COR-L47 (cell line): ENCODE data around the gene SERPINA1.

ENCODE experiments used
- DNase-seq: peaks from one replicate; lab custom pipeline; 2025; lab: John Stamatoyannopoulos, UW

The SERPINA1 gene

DNA sequence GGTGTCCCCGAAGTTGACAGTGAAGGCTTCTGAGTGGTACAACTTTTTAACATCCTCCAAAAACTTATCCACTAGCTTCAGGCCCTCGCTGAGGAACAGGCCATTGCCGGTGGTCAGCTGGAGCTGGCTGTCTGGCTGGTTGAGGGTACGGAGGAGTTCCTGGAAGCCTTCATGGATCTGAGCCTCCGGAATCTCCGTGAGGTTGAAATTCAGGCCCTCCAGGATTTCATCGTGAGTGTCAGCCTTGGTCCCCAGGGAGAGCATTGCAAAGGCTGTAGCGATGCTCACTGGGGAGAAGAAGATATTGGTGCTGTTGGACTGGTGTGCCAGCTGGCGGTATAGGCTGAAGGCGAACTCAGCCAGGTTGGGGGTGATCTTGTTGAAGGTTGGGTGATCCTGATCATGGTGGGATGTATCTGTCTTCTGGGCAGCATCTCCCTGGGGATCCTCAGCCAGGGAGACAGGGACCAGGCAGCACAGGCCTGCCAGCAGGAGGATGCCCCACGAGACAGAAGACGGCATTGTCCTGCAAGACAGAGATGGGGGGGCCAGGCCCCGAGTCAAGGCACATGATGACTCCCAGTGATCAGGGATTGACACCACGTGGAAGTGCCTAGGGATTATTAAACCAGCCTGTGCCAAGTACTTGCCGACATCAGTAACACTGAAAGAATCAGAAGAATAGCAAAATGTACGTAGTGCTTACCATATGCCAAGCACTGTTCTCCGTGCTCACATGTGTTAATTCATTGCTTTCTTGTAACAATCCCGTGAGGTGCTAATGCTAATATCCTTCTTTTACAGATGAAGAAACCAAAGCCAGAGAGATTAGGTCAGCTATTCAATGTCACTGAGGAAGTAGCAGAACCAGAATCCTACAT is 5.4 kb downstream of the SERPINA1 start:
- no peak for DNase-seq

DNA sequence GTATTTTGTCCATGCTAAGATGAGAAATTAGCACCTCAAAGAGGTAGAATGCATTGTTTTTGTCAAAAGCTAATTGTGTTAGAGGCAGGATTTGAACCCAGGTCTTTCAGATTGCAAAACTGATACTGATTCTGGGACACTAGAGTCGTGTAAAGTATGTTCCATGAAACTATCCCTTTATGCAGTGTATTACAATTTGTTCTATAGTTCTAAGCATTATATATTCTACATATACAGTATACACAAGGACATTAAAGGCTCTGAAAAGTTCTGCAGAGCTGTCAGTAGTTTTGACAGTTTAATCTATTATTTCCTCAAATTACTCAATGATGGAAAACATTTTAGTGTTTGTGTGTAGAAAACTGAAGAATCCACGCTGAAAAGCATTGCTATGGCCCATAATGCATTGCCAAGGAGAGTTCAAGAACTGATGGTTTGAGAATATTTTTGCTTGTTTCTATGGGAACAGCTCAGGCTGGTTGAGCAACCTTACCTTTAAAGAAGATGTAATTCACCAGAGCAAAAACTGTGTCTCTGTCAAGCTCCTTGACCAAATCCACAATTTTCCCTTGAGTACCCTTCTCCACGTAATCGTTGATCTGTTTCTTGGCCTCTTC is 6.2 kb downstream of the SERPINA1 start:
- DNase-seq, result no peak

DNA sequence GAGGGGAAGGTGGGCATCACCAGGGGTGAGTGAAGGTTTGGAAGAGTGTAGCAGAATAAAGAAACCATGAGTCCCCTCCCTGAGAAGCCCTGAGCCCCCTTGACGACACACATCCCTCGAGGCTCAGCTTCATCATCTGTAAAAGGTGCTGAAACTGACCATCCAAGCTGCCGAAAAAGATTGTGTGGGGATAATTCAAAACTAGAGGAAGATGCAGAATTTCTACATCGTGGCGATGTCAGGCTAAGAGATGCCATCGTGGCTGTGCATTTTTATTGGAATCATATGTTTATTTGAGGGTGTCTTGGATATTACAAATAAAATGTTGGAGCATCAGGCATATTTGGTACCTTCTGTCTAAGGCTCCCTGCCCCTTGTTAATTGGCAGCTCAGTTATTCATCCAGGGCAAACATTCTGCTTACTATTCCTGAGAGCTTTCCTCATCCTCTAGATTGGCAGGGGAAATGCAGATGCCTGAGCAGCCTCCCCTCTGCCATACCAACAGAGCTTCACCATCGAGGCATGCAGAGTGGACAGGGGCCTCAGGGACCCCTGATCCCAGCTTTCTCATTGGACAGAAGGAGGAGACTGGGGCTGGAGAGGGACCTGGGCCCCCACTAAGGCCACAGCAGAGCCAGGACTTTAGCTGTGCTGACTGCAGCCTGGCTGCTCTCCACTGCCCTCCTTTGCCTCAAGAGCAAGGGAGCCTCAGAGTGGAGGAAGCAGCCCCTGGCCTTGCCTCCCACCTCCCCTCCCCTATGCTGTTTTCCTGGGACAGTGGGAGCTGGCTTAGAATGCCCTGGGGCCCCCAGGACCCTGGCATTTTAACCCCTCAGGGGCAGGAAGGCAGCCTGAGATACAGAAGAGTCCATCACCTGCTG is 7.0 kb downstream of the SERPINA1 start:
- no peak for DNase-seq

DNA sequence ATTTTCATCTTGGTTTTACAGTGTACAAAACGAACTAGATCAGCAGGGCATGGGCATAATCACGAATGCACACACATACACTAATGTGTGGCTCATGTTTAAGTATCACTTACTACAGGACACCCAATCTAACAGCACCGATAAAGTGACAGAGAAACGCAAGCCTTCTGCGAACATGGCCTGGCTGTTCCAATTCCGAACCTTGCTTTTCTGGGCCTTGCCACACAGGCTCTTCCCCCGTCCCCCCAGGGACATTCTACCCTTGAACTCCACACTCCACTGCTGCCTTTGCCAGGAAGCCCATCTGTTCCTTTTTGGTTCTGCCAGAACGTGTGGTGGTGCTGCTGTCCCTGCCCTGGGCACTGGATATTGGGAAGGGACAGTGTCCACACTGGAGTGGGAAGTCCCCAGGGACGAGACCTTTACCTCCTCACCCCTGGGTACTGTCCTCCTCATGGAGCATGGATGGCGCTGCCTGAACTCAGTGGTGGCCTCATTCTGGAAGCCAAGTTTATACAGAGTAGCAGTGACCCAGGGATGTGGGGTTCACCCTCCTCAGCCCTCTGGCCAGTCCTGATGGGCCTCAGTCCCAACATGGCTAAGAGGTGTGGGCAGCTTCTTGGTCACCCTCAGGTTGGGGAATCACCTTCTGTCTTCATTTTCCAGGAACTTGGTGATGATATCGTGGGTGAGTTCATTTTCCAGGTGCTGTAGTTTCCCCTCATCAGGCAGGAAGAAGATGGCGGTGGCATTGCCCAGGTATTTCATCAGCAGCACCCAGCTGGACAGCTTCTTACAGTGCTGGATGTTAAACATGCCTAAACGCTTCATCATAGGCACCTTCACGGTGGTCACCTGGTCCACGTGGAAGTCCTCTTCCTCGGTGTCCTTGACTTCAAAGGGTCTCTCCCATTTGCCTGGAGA is 7.9 kb downstream of the SERPINA1 start:
- no peak for DNase-seq

DNA sequence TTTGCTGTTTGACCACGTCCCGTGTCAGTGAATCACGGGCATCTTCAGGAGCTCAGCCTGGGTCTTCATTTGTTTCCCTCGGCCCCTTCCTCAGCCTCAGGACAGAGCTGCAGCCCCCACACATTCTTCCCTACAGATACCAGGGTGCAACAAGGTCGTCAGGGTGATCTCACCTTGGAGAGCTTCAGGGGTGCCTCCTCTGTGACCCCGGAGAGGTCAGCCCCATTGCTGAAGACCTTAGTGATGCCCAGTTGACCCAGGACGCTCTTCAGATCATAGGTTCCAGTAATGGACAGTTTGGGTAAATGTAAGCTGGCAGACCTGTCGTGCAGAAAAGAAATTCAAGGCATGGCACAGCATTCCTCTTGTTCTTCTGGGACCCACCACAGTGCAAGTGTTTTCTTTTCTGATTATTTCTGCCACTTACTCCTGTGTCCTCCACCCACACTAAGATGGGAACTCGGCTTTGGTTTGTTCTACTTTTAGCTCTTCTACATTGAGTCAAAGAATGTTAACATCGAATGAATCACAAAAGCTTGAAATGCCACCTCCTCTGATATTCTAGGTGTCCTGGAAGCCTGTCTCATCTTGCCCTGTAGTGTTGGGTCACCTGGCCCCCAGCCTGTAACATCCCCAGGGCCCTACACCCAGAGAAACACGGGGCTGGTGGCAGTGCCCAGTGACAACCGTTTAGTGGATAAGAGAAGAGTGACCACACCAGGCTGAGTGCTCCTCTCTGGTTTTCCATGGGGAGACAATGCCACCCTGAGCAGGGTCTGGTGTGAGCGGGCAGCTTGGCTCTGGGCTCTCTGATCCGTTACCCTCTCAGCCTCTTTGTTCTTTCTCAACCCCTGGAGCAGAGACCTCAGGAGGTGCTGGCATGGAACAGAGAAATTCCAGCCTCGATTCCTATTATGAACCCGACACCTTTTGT is 8.8 kb downstream of the SERPINA1 start:
- no peak for DNase-seq

DNA sequence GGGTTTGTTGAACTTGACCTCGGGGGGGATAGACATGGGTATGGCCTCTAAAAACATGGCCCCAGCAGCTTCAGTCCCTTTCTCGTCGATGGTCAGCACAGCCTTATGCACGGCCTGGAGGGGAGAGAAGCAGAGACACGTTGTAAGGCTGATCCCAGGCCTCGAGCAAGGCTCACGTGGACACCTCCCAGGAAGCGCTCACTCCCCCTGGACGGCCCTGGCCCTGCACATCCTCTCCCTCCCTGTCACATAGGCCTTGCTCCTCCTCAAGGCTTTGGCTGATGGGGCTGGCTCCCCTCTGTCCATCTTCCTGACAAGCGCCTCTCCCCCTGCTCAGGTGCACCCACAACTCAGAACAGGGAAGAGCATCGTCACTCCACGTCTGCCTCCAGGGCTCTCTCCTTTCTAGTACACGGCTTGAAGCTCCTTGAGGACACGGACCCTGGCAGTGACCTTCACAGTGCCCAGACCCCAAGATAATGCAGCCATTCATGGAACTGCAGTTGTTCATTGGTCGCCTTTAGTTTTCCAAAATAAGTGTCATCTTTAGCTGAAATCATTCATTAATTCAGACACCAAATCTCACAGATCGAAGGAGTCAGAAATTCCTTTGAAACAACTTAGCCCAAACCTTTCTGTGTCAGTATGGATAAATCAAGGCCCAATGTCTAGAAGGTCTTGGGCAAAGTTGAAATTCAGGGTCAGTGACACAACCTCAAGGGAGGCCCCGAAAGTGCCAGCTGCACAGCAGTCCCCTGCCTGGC is 9.7 kb downstream of the SERPINA1 start:
- DNase-seq, result no peak

DNA sequence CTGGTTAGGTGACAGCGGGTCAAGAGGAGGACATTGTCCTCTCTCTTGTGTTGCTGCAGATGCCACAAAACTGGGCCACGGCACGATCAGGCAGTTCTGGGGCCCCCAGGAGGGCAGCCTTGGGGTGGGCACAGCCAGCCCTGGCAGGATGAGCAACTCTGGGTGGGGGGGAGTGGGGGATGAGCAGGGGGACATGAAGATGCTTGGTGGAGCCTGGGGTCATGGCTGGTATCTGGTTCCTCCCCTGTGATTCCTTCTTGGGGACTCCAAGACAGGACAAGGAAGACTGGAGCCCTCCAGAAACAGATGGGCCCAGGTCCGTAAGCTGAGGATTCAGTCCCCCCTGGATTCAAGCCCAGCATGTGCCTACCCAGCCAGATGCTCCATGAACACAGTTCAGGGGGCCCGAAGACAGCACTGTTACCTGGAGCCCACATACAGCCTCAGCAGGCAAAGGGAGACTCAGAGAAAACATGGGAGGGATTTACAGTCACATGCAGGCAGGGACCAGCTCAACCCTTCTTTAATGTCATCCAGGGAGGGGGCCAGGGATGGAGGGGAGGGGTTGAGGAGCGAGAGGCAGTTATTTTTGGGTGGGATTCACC is 10.4 kb downstream of the SERPINA1 start:
- DNase-seq, result no peak

DNA sequence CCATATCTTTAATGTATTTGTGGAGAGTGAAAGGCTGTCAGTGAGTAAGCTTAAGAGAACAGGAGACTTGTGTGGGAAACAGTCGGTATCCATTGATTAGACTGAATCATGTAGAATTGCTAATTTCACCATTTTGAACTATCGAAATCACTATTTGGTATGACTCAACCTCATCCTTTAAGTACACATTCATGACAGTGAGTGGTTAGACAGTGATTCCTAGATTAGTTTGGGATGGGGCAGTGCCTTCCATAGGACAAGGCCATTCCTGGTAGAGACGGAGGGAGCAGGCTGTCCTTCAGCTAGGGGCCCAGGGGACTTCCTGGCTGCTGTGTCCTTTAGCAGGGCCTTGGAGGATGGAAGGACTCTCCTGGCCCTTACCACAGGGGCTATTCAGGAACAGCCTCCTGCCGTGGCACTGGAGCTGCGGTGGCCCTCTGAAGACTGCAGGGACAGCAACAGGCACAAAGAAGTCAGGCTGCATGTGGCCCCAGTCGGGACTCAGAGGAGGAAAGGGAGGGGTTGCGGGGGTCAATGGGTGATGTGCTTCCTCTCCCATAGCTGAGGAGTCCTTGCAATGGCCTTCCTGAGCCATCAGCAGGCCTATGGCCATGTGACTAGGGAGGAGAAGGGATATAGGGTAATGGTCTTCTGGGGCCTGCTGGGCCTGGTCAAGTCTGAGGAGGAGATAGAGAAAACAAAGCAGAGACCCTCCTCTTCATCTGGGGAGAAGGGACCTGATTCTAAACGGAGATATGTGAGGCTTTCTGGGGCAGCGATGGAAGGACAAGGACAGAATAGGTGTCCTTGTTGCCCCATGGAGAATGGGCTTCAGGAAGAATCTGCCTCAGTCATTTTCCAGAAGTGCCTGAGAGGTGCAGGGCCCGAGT is 11.2 kb downstream of the SERPINA1 start:
- no peak for DNase-seq

DNA sequence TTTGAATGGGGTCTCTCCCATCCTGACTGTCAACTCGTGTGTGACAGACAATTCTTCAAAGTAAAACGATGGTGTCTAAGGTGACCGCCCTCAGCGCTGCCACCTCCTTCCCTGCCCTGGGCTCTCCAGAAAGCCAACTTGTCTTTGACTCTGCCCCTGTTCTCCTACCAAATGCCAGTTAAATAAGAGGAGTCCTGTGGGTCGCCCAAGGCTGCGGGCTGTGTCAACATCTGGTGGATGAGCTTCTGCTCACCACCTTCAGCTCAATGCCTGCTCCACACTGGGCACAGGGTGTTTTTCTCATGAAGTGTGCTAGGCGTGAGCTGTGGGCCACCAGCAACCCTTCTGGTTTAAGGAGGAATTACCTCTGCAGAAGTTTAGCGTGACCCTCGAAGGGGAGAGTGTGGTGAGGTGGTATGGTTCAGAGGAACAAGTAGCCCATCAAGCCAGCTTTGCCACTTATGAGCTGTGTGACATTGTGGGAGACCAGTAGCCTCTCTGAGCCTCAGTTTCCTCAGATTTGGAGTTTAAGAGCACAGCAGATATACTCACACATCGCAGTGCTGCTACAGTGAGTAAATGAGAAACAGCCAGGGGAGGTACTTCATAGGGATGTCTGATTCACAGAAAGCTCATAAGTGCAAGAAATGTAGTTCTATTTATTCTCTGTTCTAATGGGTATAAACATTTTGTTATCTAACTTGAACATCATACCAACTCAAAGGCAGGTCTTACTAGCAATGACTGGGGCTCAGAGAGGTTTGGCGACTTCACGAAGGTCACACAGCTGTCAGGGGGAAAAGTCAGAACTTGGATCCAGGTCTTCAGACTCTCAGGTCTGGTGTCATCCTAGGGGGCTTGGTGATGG is 12.1 kb downstream of the SERPINA1 start:
- no peak for DNase-seq

DNA sequence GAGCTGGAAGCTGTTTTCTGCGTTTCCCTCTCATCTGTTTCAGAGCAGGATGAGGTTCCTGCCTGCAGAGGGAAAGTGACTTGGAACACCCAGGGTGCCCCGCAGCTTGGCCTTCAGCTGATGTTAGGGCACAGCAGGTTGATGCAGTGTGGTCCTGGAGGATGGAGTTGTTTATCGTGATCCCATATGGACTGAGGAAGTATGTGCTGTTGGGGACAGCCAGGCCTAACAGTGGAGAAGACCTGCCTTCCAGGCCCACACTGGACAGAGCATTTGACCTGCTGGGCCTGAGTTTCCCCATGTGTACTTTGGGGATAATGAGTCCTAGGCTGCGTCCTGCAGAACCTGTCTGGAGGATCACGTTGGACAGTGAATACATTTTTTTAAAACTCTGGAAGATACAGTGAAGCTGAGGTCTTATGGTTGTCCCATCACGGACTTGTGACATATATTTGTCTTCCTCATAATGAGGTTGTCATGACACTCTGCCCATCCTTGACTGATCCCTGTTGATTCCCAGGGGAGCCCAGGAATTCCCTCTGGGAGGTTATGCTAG is 12.8 kb downstream of the SERPINA1 start:
- no peak for DNase-seq

DNA sequence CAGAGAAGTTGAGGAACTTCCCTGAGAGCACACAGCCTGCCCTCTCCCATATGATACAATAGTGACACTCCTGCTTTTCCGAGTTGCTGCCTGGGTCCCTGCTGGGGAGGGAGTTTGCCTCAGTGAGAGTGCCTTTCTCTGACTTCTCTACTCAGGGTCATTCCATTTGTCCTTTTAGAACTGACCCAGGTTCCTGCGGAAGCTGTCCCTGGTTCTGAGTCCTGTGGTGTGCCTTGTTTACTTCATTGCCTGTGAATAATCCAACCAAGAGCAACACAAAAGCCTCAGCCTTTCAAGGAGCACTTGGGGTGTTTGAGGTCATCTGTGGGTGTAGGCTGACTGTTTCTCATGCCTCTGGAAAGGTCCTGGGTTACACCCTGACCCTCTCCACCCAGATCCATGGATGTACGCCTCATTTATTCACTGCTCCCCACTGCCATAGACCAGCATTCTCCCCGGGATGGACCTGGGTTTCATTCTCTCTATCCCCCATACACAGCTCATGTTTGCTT is 13.6 kb downstream of the SERPINA1 start:
- no peak for DNase-seq

DNA sequence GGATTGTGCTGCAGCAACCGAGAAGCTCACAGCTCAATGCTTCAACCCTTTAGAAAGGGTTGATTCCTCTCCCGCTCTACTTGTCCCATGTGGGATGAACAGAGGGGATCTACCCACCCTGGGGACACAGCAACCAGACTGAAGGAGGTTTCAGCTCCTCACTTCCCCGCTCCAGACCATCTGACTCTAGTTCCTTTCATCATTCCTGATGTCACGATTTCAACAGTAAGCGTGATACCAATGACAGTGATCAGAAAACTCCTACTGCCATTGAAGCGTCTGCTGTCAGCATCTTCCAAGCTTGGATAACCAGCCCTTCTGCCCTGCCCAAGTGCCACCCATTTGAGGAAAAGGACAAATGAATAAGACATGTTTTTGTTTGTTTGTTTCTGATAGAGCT is 14.3 kb downstream of the SERPINA1 start:
- no peak for DNase-seq

DNA sequence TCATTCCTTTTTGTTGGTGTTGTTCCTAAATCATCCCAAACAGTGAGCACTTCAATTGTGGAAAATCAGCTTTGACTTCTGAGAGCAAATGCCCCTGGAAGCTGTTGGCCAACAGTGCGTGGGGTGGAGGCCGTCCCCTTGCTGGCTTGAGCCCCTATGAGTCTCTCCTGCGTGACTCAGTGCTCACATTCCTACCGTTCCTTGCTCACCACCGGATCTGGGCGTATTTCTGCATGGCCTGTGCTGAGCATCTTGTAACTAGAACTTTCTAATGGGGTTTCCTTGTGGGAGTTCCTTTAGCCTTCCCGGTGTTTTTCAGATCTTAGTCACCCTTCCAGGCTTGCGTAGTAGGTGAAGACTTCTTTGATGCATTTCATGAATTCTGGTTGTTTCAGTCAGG is 14.7 kb downstream of the SERPINA1 start:
- no peak for DNase-seq

DNA sequence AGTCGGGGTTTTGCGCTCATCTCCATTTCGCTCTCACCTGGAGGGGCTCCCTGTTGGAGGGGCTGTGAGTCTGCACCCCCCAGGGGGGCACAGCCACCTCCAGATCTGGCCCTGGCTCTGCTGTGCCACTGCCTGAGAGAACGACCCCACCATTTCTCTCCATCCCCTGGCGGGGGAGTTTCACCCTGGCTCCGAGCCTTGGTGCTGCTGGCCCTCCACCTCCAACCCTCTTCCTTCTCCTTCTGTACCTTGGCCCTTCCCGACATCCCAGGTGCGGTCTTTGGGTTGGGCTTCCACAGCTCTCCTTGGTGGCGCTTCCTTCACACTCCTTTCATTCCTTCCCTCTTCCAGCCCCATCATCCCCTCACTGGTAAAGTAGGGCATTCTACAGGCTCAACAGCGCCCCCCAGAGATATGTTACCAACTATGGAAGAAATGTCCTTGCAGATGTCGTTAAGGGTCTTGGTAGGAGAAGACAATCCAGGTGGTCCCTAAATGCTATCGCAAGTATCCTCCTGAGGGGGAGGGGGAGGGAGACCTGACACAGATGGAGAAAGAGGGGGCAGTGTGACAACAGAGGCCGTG is 16.3 kb downstream of the SERPINA1 start:
- DNase-seq, result no peak

DNA sequence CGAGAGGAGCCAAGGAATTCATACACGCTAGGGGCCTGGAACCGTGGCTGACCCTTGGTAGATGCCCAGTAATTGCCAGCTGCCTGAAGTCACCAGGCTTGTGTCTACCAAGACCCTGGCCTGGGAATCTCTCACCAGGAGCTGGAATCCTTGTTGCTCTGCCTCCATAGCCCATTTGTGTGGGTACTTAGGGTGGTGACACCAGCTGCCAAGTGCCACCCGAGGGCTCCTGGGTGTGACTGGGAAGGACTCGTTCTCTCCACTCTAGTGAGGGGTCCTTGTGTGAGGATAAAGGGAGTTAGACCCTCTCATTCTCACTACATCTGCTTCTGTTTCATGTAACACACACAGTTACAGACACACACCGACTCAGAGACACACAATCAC is 17.9 kb downstream of the SERPINA1 start:
- DNase-seq, result no peak
